Measurements from ENCODE around the gene RNF128. TPM values are rescaled to one million over a fixed set of nuclear protein-coding genes. Genes with fewer than 3 reads are reported as not detected.

The RNF128 gene
- total and polyA plus RNA-seq, 2 of the 13 experiments (the other 11 are each of a cell fraction or from before 2014, with no cell fraction given): 18.5 to 43.5 TPM

Other genes with a start within 250 kb of the RNF128 start
- 2.6 and 2.7 TPM in 2 replicates for gene RADX, start 114.7 kb upstream of the RNF128 start, total RNA-seq (2016; rRNA removed; fragmentation: Illumina TruSeq; extraction: Trizol)
- 1.1 and 1.3 TPM in 2 replicates for gene RADX, start 114.7 kb upstream of the RNF128 start, polyA plus RNA-seq (2011; rRNA removed)
- 7.2 and 11.6 TPM in 2 replicates for gene TBC1D8B, start 76.0 kb downstream of the RNF128 start, total RNA-seq (2016; rRNA removed; fragmentation: Illumina TruSeq; extraction: Trizol)
- 4.0 and 6.2 TPM in 2 replicates for gene TBC1D8B, start 76.0 kb downstream of the RNF128 start, polyA plus RNA-seq (2011; rRNA removed)
- gene RIPPLY1, start 176.6 kb downstream of the RNF128 start, total RNA-seq (2016; rRNA removed; fragmentation: Illumina TruSeq; extraction: Trizol): 0.49 and 0.86 TPM in 2 replicates
- 0.33 and 0.41 TPM in 2 replicates for gene RIPPLY1, start 176.6 kb downstream of the RNF128 start, polyA plus RNA-seq (2011; rRNA removed)
- 1.1 and 1.5 TPM in 2 replicates for gene CLDN2, start 193.7 kb downstream of the RNF128 start, total RNA-seq (2016; rRNA removed; fragmentation: Illumina TruSeq; extraction: Trizol)
- 1.0 and 1.3 TPM in 2 replicates for gene CLDN2, start 193.7 kb downstream of the RNF128 start, polyA plus RNA-seq (2011; rRNA removed)

Measured in HepG2 (cell line).